ENCODE data around the gene SGCD.

DNA sequence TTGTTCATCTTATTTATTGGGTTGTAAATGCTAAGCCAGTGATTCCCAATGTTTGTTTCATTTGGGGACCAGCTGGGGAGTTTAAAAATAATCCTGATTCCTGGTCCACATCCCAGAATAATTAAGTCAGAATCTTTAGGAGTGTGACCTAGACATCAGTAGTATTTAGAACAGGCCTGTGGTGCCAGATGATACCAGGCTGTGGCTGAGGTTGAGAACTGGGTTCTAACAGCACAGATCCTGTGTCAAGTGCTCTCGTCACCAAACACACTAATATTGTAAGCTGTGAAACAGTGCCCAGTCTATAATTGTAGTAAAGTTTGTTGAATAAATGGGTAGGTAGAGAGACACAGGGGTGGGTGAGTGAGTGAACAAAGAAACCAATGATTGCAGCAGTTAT is 351.0 kb downstream of the SGCD start:
- TF ChIP-seq POLR2A (IDR thresholded peaks at IDR 0.05) (no peak), CTCF (IDR thresholded peaks at IDR 0.05) (no peak)
